GM04503 (cell line): ENCODE data around the gene CRYGD.
"Not testable (repeated sequence)": the region's sequence is repeated elsewhere in the genome, so short reads cannot be mapped to it uniquely, and the experiment has no call there.

Experiments used
- DNase-seq: peaks from one replicate; pipeline ENCODE4 v3.0.0-alpha.2; 2012; ENCODE audit warnings: low read depth

Gene CRYGD

DNA sequence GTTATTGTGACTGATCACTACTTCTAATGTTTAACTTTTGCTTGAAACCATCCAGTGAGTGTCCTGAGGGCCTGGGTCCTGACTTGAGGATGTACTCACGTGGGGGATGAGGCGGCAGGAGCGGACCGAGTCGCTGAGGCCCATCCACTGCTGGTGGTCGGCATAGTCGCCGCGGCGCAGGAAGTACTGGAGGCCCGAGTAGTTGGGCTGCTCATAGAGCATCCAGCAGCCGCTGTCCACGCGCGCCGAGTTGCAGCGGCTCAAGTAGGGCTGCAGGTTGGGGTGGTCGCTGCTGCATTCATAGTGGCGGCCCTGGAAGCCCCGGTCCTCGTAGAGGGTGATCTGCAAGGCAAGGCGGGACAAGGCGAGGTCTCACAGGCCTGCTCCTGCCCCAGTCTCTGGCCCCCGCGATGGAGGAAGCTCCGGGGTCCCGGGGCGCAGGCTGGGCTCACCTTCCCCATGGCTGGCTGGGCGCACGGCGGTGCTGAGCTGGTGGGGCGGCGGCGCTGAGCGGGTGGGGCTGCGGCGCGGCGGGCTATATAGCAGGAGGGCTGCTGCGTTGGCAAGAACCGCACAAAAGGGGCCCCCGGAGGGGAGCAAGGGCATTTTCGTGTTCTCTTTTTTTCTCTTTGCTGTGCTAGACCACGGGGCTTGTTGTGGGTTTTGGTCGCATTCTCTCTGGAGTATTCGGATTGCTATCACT, at the start of gene CRYGD:
Gene CRYGD, minus strand, starts transcription at position 512 of the 703 bp plus-strand sequence. Its CDS starts 51 bp downstream, at position 461.
- not testable (repeated sequence) for DNase-seq

DNA sequence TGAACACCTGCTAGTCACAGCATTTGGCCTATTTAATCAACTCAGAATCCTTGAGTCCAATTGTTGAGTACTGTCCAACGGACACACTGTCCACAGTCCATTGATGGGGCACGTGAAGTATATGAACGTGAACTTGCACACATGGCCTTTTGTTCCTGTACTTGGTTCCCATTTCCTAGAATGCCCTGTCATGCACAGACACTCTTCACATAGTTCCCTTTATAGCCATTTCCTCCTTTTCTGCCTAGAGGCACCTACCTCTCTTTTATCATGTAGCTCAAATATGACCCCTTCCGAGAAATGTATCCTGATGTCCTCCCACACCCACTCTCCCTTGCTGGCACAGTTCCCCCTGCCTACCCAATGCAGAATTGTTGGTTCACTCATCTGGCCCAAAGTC, 47.8 kb upstream of the CRYGD start:
- no peak for DNase-seq

DNA sequence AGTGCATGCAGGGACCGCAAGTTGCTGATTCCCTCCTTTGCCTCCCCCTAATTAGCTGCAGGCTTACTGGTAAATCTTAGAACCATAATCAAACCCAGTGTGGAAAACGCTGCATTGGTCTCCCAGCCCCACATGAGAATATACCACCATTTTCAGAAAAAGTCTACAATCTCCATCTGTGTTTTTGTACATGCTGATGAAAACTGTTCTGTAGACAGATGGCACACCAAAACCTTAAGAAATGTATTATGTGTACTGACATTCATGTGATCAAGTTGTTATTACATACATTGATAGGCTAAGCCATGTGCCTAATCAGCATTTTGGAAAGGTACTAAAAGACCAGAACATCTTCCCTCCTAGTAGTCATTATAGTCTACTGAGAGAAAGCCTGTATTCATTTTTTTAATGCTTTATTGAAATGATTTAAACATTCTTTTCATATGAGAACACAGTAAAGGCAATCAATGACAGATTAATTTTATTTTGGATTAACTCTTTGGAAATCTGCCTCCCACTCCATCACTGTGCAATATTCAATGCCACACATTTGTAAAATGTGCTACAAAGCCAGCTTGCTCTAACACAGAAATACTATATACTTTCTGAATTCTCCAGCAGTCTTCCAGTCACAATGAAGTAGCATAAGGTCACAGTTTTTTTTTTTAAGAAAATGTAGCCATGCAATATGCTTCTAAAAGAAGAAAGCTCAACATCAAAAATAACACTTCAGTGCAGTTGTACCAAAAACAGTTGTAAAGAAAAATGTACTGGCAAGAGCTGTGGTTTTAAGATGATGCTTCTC, 40.8 kb upstream of the CRYGD start:
- DNase-seq = no peak

DNA sequence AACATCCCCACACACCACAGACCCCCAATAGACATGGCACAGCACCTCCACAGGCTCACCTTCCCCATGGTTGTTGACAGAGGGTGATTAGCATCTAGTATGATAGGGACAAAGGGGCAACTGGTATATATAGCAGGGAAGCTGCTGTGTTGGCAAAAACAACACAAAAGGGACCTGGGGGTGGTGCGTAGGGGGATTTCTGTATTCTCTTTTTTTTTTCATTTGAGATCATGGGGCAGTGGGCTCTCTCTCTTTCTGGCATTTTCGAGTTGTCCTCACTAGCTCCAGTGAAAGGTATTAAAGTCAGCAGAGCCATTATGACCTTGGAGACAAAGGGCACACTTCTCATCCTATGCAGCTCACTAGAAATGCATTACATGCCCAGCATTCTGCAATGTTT, 39.2 kb upstream of the CRYGD start, which contains the start of gene CRYGA:
Gene CRYGA, minus strand, starts transcription at position 101 of the 400 bp plus-strand sequence. Its CDS starts 33 bp downstream, at position 68.
- DNase-seq = no peak

DNA sequence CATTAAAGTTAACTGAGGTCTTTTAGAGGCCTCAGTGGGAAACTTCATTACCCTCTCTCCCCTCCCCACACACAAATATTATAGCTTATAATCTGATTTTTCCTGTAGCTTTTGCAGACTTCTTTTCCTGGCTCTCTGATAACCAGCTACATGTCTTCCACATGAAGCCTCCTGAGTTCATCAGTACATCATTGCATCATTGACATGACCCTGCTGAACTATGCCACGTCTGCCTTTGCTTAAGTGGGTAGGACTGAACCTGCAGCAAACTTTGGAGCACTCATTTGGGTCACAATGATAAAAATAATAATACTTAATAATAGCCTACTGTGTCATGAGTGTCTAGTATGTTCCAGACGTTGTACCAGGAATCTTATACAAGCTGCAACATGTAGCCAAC, 32.1 kb upstream of the CRYGD start:
- no peak for DNase-seq

DNA sequence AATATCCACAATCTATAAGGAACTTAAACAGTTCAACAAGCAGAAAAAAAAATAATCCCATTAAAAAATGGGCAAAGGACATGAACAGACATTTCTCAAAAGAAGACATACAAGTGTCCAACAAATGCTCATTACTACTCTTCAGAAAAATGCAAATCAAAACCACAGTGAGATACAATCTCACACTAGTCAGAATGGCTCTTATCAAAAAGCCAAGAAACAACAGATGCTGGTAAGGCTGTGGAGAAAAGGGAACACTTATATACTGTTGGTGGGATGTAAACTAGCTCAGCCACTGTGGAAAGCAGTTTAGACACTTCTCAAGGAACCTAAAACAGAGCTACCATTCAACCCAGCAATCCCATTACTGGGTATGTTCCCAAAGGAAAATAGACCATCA, 28.8 kb upstream of the CRYGD start:
- no peak for DNase-seq

DNA sequence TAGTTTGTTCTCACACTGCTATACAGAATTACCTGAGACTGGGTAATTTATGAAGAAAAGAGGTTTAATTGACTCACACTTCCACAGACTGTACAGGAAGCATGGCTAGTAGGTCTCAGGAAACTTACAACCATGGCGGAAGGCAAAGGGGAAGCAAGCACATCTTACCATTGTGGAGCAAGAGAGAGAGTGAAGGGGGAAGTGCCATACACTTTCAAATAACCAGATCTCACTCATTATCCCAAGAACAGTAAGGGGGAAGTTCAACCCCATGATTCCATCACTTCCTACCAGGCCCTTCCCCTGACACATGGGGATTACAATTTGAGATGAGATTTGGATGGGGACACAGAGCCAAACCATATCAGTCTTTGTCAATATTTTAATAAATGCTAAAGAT, 26.6 kb upstream of the CRYGD start:
- no peak for DNase-seq

DNA sequence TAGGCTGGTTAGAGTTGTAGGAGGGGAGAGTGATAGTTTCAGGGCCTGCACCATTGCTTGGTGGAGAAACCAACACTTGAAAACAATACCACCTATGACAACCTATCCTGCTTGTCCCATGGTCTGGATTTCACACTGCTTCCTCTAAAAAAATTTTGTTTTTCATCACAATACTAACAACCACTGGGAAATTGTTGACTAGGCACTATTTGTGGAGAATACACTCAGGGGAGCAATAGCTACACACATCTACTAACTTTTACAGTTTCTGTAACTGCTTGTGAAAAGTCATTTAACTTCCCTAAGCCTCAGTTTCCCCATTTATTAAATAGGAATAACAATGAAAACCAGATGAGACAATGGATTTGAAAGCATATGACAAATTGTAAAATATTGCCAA, 25.8 kb upstream of the CRYGD start:
- no peak for DNase-seq

DNA sequence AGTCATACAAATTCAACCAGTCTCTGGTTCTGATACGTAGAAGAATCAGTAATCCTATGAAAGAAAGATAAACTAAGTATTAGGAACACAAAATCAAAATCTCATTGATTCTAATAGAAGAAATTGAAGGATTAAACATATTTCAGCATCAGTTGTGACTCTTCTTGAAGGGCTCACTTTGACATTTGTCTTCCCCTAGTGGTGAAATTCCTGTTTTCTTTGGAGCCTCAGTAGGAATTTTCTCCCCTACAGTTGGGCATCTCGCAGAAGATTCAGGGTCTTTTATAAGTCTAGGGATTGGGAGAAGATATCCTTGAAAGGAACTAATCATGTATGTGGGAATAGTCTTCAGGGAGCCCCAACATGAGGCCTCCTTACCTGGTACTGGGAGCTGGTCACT, 24.5 kb upstream of the CRYGD start:
- no peak for DNase-seq

DNA sequence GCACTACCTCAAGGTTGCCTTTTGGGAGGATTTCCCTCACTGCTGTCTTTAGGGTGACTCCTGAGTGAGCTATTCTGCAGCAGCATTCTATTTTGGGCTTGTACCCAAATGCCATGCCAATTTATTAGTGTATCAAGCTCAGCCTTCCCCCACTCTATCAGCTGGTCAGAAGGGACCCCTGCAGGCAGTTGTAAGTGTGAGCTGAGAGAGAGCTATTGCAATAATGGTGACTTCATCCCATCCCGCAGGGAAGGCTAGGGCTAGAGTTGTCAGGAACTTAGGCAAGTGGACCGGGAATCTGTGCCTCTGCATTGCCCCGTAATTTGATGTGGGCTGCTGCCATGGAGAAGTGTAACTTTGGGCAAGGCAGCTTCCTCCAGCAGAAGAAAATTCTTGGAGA, 23.4 kb upstream of the CRYGD start:
- DNase-seq = no peak

DNA sequence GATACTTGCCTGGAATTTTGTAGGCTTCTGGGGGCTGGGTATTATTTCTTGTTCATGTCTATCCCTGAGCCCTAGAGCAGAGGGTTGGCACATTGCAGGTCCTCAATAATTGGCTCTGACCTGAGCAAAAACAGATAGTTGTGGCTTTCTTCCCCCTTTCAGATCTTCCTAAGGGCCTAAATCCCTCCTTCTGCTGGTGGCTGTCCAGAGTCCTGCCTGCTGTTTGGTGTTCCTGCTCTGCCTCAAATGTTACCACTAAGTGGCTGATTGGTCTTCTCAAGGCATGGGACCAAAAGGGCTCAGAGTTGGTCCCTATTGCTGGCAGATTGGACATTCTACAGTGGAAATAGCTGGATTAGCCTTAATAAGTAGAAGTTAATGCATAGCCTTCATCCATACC, 22.7 kb upstream of the CRYGD start:
- DNase-seq = no peak

DNA sequence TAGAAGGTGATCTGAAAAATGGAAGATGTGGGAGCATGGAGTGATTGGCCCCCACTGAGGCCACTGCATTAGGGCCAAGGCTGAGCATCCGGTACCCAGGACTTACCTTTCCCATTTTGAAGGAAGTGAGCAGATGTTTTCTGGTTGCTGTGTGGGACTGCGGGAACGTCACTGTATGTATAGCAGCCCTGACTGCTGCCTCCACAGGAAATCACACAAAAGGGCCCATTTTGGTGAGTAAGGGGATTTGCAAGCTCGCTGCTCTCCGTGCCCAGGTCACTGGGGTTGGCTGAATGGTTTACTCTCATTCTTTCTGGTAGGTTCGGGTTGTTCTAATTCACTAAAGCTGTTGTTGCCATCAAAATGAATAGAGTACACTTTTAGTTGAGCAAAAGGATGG, 21.7 kb upstream of the CRYGD start, which contains the start of gene CRYGB:
Gene CRYGB, minus strand, starts transcription at position 153 of the 400 bp plus-strand sequence. Its CDS starts 38 bp downstream, at position 115.
- no peak for DNase-seq

DNA sequence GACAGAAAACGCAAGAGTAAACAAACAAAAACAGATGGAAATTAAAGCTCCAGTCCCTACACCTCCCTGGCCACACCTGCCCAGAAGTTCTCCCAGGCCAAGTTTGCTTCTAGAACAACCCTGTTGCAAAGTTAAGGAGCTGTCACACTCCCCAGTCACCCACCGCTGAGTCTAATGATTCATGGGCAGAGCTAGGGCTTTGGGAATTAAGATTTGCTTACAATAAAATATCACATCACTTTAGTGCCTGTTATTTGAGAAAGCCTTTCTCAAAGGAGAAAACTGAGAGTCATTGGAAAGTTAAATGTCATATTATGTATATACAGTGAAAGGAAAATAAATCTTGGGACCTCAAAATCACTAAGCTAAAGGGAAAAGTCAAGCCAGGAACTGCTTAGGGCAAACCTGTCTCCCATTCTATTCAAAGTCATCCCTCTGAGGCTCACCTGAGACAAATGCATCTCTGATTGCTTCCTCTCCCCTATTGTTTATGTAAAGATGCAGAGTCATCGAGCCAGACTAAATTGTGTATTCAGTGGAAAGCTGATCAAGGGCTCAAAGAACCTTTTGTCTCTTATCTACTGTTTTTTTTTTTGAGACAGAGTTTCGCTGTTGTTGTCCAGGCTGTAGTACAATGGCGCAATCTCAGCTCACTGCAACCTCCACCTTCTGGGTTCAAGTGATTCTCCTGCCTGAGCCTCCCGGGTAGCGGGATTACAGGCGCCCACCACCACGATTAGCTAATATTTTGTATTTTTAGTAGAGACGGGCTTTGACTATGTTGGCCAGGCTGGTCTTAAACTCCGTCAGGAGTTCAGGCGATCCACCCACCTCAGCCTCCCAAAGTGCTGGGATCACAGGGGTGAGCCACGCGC, 18.8 kb upstream of the CRYGD start:
- DNase-seq = no peak

DNA sequence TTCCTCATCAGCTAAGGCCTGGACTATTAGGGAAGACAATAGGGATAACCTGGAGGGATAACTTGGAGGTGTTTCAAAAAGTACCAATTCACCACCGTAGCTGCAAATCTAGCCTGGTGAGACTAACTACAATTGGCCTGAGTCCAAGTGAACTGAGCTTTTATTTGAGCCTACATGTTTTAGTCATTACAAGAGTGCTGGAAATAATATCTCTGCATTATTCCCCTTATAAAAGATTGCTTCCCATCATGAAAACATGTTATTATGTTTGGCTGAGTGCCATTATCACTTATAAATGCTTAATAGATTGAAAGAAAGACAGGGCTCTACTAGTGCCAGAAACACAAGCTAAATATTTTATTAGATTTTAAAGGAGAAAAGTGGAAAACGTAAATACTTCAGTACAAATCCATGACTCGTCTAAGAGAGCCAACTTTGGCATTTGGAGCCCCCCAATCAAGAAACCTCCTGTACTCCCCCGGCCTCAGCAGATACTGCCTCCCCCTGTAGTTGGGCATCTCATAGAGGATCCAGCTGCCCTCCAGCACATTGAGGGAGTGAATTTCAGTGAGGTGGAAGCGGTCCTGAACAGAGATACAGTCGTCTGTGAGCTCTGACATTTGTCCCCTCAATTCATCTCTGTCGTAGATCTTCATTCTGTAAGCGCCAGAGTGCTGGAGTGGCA, 18.1 kb upstream of the CRYGD start:
- DNase-seq = no peak

DNA sequence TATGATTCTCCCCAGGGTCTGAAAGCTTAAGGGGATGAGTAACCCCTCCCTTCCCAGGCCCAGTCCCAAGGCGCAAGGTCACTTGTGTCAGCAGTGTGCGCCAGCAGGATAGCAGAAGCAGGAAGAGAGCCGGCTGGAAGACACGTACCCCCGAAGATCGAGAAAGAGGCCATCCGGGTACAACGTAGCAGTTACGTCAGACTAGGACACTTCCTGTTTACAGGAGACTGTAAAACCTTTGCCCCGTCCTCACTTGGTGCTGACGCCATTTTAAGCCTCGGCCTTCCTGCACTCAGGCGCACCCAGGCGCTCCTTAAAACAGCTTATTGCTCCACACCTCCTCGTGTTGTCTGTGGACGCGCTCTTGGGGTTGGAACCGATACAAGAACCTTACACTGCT, 15.1 kb upstream of the CRYGD start:
- DNase-seq = no peak

DNA sequence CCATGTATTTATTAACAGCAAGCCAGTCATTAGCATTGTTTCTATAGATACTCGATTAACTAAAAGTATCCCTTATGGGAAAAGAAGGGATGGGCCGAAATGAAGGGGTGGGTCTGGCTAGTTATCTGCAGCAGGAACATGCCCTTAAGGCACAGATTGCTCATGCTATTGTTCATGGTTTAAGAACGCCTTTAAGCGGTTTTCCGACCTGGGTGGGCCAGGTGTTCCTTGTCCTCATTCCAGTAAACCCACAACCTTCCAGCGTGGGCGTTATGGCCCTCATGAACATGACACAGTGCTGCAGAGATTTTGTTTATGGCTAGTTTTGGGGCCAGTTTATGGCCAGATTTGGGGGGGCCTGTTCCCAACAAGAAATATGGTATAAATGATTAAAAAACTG, 14.0 kb upstream of the CRYGD start:
- not testable (repeated sequence) for DNase-seq

DNA sequence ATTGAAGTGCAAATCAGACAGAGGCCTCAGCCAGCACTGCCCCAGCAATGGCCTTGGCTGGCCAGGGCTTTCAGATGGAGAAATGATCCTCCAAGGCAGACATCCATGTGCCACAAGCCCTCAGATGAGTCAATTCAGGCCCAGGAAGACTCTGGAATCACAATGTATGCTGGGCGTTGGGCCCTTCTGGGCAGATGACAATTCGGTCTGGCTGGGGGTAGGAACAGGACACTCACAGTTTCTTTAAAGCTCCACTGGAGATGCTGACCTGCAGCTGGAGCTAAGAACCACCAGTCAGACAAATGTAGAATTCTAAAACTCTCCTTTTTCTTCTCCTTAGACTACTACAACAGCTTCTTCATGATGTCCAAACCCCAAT, 12.4 kb upstream of the CRYGD start:
- DNase-seq = no peak

DNA sequence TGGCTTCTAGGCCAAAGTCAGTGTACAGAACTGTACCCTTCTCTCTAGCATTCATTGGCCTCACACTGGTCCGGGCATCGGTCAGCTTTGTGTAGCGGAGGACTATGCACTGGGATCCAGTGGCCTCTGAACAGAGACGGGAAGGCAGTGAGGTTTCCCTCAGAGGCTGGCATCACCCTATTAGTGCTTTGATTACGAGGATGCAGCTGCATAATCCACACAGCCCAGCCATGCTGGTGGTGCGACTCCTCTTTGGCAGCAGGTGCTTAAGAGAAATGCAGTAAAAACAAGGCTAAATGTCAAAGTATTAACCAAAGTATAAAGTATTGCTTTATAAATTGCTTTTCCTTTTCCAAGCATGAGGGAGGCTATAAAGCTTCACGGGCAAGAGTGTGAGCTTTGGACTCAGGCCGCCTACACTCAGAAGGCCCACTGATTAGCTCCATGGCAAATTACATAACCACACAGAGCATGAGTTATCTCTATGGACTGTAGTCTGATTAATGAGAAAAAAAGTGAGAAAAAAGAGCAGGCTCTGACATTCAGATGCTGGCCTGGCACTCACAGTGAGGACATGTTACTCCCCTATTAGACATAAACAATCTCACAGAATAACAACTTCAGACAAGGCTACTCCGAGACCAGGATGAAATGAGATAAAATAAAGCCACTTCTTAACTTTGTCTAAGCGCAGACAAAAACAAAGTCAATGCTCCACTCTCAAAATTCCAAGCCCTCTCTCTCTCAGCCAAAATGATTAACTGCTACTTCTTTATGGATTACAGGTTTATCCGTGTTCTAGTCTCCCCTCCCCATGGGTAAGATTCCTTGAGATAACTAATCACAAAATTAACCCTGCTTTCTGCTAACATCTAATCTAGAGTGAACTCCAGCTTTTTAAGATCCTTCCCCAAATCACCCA, 11.7 kb upstream of the CRYGD start:
- no peak for DNase-seq

DNA sequence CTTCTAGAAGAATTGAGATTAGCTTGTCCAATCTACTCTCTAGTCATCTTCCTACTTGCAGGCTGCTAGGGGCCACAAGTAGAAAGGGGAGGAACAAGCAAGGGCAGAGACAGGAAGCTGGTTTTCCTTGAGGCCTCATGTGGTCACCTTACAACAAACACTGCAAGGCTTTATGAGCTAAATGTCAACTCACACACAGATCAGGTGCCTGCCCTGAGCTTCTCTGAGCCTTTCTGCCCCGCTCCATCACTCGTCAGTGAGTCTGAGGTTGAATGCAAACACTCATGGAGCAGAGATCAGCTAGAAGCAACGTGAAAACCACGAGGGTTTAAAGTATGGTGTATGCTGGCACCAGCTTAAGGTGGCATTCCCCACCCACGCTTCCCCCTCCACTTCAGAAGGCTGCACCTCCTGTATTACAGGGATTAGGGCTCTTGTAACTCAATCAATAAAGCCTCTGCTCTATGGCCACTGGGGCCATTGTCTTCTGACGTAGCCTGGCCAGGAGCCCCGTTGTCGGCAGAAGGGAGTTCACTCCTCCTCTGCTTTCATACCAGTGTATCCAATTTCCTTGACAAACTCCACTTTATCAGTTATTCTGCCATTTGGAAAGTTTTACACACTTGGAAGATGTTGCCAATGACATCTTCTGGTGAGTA, 10.7 kb upstream of the CRYGD start:
- no peak for DNase-seq

DNA sequence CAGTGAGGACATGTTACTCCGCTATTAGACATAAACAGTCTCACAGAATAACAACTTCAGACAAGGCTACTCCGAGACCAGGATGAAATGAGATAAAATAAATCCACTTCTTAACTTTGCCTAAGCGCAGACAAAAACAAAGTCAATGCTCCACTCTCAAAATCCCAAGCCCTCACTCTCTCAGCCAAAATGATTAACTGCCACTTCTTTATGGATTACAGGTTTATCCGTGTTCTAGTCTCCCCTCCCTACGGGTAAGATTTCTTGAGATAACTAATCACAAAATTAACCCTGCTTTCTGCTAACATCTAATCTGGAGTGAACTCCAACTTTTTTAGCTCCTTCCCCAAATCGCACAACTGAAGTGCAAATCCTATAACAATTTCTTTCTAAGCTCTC, 6.4 kb upstream of the CRYGD start:
- DNase-seq = no peak
